OCI-LY1 (cell line): ENCODE data around the gene JADE1.

ENCODE experiments used
- CTCF ChIP-seq: fragments of 200-600 bp; sonication (generic), shearing (Covaris generic); IDR thresholded peaks from 2 replicates; pipeline ENCODE4 v1.5.1; 2017; ENCODE audit warnings: mild to moderate bottlenecking, antibody characterized with exemption, low read length, moderate library complexity, mixed read lengths
- EZH2 ChIP-seq: fragments of 200-600 bp; sonication (generic), shearing (Covaris generic); IDR thresholded peaks from 2 replicates; pipeline ENCODE4 v1.8.0; 2017; ENCODE audit warnings: borderline replicate concordance, mixed run types, mild to moderate bottlenecking, antibody characterized with exemption, low read length, moderate library complexity, mixed read lengths

- TF ChIP-seq CTCF, result no peak
- no peak for TF ChIP-seq EZH2
Measured at GRCh38 chr4:128802680-128803628, 6.5 kb upstream of the JADE1 start.
